ENCODE measurements around the gene OSMR.

Gene OSMR

DNA sequence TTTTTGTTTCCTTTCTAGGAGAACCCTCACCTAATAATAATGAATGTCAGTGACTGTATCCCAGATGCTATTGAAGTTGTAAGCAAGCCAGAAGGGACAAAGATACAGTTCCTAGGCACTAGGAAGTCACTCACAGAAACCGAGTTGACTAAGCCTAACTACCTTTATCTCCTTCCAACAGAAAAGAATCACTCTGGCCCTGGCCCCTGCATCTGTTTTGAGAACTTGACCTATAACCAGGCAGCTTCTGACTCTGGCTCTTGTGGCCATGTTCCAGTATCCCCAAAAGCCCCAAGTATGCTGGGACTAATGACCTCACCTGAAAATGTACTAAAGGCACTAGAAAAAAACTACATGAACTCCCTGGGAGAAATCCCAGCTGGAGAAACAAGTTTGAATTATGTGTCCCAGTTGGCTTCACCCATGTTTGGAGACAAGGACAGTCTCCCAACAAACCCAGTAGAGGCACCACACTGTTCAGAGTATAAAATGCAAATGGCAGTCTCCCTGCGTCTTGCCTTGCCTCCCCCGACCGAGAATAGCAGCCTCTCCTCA, 87.1 kb downstream of the OSMR start:
- no peak for DNase-seq

DNA sequence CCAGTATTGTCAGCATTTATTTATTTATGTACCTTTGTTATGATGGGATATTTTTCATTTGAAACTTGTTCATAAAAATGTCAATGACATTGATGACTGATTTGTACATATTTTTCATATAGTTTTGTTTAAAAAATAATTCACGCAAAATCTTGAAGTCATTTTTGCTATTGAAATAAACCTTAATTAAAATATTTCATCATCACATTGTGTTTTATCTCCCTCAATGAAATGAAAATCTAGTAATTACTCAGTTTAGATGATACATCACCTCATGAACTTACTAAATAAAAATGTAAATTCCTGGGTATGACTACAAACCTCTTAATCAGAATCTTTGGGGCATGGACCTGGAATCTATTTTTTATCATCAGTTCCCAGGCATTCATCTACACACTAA, 89.6 kb downstream of the OSMR start:
- no peak for DNase-seq

DNA sequence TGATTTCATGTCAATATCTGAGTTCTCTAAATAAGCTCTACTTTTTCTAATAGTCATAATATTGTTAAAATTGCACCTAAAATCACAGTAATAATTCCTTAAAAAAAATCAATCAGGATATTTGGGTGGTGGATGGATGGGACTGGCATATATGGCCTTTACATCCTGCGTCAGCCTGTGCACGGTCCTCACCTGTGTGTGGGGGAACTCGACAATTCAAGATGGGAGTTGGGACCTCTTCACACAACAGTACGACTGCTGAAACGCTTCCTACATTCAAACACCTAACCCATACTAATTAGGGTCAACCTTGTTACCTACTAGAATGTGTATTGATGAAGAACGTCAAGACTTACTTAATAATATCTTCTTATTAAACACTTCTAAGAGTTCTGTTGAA, 90.5 kb downstream of the OSMR start:
- DNase-seq = no peak

DNA sequence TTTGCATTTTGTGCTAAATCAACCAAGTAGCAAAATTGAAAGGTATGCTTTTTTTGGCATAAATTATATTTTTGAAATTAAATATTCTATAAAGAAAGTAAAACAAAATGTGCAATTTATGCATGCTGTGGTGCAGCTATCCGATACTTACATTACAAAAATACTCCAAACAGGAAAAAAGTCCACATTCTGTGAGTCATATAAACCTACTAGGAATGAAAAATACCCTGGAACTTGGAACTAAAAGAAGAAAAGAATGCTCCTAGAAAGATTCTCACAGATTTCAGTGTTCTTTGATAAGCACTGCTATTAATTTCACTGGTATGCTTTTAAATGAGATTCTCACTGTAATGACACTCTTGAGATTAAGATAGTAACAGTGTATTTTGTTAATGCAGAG, 92.6 kb downstream of the OSMR start:
- no peak for DNase-seq

DNA sequence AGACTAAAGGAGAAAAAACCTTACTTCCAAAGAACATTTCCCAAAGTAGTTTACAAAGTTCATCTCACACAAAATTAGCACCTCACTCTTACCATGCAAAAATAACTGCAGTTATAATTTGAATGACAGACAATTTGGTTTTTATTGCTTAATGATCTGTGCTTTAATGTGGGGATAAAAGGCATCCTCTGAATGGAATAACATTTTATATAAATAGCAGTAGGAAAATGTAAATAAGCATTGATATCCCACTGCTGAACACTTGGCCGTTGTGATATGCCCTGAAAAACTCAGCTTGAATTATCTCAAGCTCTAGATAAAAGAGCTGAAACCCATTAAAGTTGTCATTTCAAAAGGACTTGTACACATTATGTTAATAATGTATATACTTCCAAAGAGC, 93.2 kb downstream of the OSMR start:
- DNase-seq = no peak

DNA sequence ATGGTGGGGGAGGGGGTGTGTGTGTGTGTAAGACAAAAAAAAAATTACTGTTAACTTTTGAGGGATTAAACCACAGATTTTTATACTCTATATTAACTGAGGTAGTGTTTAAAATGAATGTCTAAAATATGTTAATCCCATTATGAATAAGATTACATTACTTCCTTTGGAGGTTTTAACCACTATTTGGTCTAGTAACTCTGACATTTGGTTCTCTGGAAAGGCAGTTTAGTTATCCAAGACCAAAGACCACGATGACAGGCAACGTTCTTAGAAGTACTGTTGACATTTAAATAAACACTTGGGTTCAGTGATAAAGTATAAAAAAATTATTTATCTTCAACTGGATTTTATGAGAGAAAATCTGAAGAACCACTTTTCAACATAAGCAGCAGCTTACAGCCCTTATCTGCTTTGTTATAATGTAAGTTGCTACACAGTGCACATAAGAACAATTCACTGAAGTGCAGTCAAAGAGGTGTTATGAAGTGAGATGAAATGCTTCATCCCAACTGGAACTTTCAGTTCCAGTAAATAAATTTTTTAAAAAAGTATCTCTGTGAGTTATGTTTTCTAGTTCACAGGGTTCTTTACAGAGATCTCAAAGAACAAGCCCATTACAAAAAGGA, 94.5 kb downstream of the OSMR start:
- no peak for DNase-seq

DNA sequence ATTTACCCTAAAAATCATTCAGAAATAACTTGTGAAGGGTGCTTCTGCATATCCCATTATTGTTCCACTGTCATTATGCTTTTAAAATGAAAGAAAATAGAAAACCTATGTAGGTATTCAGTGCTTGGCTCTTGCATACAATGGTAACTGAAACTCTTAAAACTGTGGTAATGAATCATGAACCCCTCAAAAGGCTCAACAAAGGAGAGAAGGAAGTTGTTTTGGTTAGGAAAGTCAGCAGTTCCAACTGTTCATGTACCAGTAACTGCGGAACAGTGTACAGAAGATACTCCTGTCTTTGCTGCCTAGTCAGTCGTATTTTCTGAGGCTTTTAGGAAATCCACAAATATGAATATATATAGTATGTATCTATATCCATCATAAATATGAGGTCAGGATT, 96.1 kb downstream of the OSMR start:
- no peak for DNase-seq

DNA sequence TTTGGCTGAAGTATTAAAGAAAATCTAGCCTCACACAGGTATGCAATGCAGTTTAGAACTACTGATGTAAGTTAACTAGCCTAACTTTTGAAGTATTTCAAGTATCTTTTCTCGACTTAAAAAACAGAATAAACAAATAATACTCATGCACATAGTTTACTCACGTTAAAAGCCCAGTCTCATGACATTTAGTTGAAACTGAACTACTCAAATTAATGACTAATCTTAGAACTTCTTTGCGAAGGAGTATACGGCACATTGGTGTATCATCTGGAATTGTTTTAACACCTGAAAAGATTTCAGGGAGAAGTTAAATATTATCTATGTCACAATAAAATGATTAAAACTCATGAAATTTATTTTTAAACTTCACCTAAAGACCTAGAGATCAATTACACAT, 98.5 kb downstream of the OSMR start:
- DNase-seq = no peak

DNA sequence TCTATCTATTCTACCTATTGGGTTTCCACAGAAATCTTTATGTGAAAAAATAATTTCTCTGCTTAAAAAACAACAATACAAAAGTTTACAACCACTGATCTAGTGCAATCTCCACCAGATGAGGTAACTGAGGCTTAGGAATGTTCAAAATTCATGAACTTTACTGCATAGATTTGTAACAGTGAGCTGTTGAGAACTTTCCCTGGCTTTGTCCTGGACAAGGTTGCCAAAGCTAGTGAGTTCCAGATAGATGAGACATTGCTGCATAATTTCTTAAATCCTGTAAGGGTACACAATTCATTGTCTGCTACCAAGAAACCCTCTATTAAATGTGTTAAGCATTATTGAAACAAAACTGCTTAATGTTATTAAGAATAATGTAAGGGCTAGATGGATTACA, 102.7 kb downstream of the OSMR start:
- no peak for DNase-seq

DNA sequence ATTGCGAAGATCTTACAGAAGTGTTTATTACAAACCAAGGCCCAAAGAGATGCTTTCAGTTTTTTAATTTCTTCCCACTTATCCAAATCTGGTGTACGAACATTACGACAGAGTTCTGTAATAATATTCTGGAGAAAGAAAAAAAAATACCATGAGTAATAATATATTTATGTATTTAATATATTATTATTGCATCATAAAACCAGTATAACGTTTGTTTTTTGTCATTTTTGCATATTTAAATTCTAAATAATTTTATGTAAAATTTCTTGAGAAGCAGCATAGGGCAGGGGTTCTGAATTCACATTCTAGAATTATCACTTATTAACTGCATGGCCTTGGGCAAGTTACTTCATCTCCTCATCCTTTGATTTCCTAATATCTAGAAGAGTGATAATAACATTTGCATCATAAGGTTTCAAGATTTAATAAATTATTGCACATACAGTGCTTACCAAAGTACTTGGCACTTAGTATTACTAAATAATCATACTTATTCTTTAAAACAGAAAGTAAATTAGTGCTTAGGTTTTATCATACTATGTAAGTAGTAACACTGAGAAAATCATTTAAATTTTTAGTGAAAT, 107.7 kb downstream of the OSMR start:
- DNase-seq = no peak

DNA sequence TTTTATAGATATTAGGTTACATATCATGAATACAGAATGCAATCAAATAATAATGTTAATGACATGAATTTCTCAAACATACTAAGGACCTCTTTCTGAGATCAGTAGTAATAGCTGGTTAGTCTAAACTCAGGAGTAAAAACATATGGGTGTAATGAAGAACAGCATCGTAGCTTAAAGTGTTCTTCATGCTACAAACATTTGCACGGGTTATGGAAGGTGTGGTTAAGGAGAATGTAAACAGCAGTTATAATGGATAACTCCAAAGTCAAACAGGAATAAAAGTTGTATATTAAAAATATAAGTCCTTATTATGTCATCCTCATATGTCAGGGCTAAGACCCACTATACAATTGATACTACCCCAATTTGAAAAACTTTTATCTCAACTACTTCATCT, 115.9 kb downstream of the OSMR start:
- DNase-seq = no peak

DNA sequence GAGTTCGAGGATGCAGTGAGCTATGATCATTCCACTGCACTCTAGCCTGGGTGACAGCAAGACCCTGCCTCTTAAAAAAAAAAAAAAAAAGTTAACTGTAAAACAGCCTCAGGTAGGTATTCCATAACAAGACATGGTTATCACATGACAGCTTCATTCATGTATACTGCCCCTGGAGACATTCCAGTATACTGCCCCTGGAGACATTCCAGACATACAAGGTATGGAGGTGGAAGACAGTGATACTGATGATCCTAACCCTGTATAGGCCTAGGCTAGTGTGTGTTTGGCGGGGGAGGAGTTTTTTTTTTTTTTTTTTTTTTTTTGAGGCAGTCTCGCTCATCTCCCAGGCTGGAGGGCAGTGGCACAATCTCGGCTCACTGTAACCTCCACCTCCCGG, 122.9 kb downstream of the OSMR start:
- DNase-seq = no peak

DNA sequence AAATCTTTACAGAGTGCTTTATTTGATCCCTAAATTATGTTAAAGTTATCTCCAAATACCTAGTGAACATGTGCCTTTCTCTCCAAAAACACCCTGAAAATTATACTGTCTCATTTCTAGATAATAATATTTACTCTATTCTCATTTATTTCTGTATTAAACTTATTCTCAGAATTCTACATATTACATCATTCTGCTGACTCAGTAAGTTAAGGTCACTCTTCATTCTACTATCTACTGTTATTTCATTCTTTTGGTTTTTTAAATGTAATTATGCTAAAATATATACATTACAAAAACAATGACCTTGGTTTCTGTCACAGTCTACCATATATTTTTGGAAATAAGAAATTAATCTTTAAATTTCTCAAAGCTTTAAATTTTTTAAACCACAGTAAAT, 132.2 kb downstream of the OSMR start:
- DNase-seq = no peak

DNA sequence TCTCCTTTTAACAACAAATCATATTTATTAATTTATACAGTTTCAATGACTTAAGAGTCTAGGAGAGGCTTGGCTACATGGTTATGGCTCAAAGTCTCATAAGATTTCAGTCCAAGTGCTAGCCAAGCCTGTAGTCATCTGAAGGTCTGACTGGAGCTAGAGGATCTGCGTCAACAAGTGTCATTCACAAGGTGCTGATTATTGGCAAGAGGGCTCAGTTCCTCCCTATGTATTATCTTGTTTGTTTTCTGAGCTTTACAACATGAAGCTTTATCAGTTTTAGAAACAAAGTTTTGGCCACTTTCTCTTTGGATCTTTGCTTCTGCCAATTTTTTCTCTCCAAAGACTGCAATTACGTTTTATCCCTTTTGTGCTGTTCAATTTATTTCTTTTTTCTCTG, 133.7 kb downstream of the OSMR start:
- no peak for DNase-seq
